Mononuclear cell (primary cell): ENCODE data around the gene HEXIM2. TPM values are rescaled to one million over a fixed set of nuclear protein-coding genes. Genes with fewer than 3 reads are reported as not detected.
"Not testable (repeated sequence)": the region's sequence is repeated elsewhere in the genome, so short reads cannot be mapped to it uniquely, and the experiment has no call there.

ENCODE experiments used
- H3K27me3 ChIP-seq: 2 replicates; pipeline ENCODE4 v1.6.0; 2011; ENCODE audit warnings: low read length, control low read depth; ENCODE audit not compliant: insufficient read depth
- H3K4me1 ChIP-seq: 2 replicates; pipeline ENCODE4 v1.5.1; 2011; ENCODE audit warnings: mild to moderate bottlenecking, low read length, control low read depth; ENCODE audit not compliant: insufficient read depth
- H3K4me3 ChIP-seq: 2 replicates; pipeline ENCODE4 v1.5.1; 2011; ENCODE audit warnings: mild to moderate bottlenecking, low read length, moderate library complexity
- H3K9me3 ChIP-seq: 2 replicates; pipeline ENCODE4 v1.5.1; 2011; ENCODE audit warnings: low read depth, mild to moderate bottlenecking, control low read depth, low read length
- total RNA-seq: library from RNA; depleted of rRNA; stranded (reverse); fragments of >200 nt; gene quantifications from one replicate; pipeline ENCODE4 v1.2.3, GENCODE V29; 2012

The HEXIM2 gene
- total RNA-seq, 1 donor: 3.4 TPM

- no peaks in the 10 kb centered on the region for H3K9me3 ChIP-seq
- H3K4me3 ChIP-seq: no peak overlapping the region
- no peaks in the 10 kb centered on the region for H3K27me3 ChIP-seq
- H3K4me1 ChIP-seq: peaks cover 17% of the 10 kb centered on the region
Observed at GRCh38 chr17:45123076-45123770, 38.5 kb upstream of the HEXIM2 start.

- no peak overlapping the region for H3K4me3 ChIP-seq
- H3K9me3 ChIP-seq: no peaks in the 10 kb centered on the region
Observed at GRCh38 chr17:45123930-45124796, 37.5 kb upstream of the HEXIM2 start.

DNA sequence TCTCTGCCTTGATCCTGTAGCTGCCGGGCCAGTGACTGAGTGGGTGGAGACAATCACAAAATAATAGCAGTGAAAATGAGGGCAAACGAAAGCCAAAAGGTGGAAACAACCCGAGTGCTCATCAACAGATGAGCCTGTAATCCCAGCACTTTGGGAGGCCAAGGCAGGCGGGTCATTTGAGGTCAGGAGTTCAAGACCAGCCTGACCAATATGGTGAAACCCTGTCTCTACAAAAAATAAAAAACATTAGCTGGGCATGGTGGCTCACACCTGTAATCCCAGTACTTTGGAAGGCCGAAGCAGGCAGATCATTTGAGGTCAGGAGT lies 36.9 kb upstream of the HEXIM2 start:
- H3K9me3 ChIP-seq, H3K4me3 ChIP-seq, H3K27me3 ChIP-seq: not testable (repeated sequence)
- peaks cover 17% of the 10 kb centered on the region for H3K4me1 ChIP-seq

More at GRCh38 chr17:45123930-45124796, 37.5 kb upstream of the HEXIM2 start:
- H3K4me1 ChIP-seq: peaks cover 17% of the 10 kb centered on the region
- no peaks in the 10 kb centered on the region for H3K27me3 ChIP-seq

- H3K27me3 ChIP-seq: no peaks in the 10 kb centered on the region
Observed at GRCh38 chr17:45125509-45125908, 36.2 kb upstream of the HEXIM2 start.

GRCh38 chr17:45127207-45127547 lies 34.5 kb upstream of the HEXIM2 start:
- H3K9me3 ChIP-seq: no peaks in the 10 kb centered on the region
- H3K4me3 ChIP-seq: no peak overlapping the region
- peaks cover 23% of the 10 kb centered on the region for H3K4me1 ChIP-seq
- no peaks in the 10 kb centered on the region for H3K27me3 ChIP-seq

More at GRCh38 chr17:45125509-45125908, 36.2 kb upstream of the HEXIM2 start:
- Histone ChIP-seq H3K4me3 (no peak overlapping the region), H3K9me3 (no peaks in the 10 kb centered on the region), H3K4me1 (peaks cover 17% of the 10 kb centered on the region)

DNA sequence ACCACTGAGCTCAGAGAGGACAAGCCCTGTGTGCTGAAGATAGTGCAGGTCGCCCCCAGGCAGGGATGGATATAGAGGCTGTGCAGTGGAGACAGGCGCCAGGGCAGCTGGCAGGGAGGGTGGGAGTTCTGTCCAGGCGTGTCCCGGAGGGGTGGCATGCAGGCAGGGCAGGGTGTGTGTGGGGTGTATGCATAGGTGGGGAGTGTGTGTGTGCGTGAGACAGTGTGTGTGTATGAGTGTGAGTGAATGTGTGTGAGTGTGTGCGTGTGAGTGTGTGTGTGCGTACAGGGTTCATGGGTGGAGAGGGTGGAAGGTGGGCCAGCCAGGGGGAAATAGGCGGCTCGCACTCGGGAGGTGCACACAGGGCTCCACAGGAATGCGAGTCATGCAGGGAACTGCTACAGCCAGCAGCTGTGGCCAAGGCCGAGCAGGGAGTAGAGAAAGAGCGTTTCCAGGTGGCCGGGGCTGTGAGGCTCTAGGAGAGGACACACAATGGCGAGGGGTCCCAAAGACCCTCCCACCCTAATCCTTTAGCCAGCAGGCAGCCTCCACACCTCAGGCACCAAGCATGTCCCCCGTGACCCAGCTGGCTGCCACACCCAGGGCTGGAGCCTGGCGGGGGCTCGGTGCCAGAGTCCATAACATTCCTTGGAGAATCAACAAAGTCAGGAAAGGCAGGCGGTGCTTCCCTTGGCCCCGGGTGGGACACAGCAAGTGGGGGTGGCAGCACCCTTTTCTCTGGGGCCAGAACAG lies 34.0 kb upstream of the HEXIM2 start:
- Histone ChIP-seq H3K9me3 (no peaks in the 10 kb centered on the region), H3K4me1 (peaks cover 24% of the 10 kb centered on the region), H3K27me3 (no peaks in the 10 kb centered on the region), H3K4me3 (no peak overlapping the region)

GRCh38 chr17:45128331-45128730 lies 33.3 kb upstream of the HEXIM2 start:
- Histone ChIP-seq H3K27me3 (no peaks in the 10 kb centered on the region), H3K4me1 (peaks cover 30% of the 10 kb centered on the region), H3K9me3 (no peaks in the 10 kb centered on the region), H3K4me3 (no peak overlapping the region)

DNA sequence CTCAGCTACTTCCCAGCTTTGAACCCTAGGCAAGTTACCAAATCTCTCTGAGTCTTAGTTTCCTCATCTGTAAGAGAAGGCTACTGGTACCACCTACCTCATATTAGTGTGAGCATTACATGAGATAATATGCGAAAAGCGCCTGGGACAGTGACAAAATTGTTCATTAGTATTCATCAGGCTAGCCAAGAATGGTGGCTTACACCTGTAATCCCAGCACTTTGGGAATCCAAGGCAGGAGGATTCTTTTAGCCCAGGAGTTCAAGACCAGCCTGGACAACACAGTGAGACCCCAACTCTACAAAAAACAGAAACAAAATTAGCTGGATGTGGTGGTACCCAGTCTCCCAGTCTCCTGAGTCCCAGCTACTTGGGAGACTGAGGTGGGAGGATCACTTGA lies 32.7 kb upstream of the HEXIM2 start:
- H3K9me3 ChIP-seq: no peaks in the 10 kb centered on the region
- H3K4me1 ChIP-seq: peaks cover 23% of the 10 kb centered on the region
- H3K4me3 ChIP-seq: no peak overlapping the region
- no peaks in the 10 kb centered on the region for H3K27me3 ChIP-seq

GRCh38 chr17:45129426-45129939 lies 32.2 kb upstream of the HEXIM2 start:
- no peaks in the 10 kb centered on the region for H3K9me3 ChIP-seq
- no peak overlapping the region for H3K4me3 ChIP-seq
- H3K27me3 ChIP-seq: no peaks in the 10 kb centered on the region
- peaks cover 19% of the 10 kb centered on the region for H3K4me1 ChIP-seq

DNA sequence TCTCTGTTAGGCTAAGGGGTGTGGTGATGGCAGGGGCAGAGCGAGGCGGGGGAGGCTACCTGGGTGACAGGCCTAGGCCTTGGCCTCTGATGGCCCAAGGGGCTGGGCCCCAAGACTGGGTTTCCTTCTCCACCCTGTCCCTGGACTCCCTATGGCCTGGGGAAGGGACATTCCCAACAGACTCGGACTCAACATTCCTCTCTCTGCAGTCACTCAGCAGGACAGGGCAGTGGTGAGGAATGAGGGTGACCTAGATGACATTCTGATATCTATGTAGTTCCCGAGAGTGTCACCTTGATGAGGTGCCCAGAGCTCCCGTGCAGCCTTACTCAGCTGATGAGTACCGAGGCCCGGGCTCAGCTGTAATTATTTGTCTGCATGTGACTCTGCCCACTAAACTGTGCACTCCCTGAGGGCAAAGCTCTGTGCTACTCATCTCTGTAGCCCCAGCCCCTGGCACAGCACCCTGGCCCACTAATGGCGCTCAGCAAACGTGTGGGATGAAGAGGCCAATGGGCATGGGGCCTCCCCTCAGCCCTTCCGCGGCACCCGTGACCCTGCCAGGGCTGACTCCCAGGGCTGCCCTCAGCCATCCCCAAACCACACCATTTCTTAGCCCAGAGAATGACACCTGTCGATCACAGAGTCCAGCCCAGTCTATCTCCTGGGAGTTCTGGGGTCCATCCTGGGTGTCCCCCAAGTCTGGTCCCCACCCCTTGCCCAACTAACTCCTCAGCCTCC lies 31.6 kb upstream of the HEXIM2 start:
- Histone ChIP-seq H3K9me3 (no peaks in the 10 kb centered on the region), H3K27me3 (no peaks in the 10 kb centered on the region), H3K4me3 (no peak overlapping the region), H3K4me1 (peaks cover 14% of the 10 kb centered on the region)

GRCh38 chr17:45130681-45131615 lies 30.7 kb upstream of the HEXIM2 start:
- no peaks in the 10 kb centered on the region for H3K9me3 ChIP-seq
- H3K27me3 ChIP-seq: no peaks in the 10 kb centered on the region
- H3K4me1 ChIP-seq: peaks cover 17% of the 10 kb centered on the region

GRCh38 chr17:45131616-45132319 lies 29.9 kb upstream of the HEXIM2 start:
- Histone ChIP-seq H3K27me3 (no peaks in the 10 kb centered on the region), H3K4me1 (peaks cover 25% of the 10 kb centered on the region), H3K9me3 (no peaks in the 10 kb centered on the region), H3K4me3 (peak overlapping the region; percentile 45)

More at GRCh38 chr17:45130681-45131615, 30.7 kb upstream of the HEXIM2 start:
- no peak overlapping the region for H3K4me3 ChIP-seq

DNA sequence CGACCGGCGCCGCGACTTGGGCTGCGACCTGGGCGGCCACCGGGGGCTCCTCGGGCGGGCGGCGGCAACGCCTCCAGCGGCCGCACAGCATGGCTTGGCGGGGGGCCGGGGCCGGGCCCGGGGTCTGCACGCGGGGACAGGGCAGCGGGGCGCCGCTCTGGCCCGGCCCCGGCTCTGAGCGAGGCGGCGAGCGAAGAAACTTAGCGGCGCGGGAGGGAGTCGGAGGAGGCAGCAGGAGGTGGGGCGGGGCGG lies 29.4 kb upstream of the HEXIM2 start, which contains the start of gene PLCD3:
PLCD3 (minus strand) TSS at position 196 of the 252 bp plus-strand sequence; CDS start at position 91, 105 bp downstream.
- Histone ChIP-seq H3K9me3 (no peaks in the 10 kb centered on the region), H3K27me3 (no peaks in the 10 kb centered on the region), H3K4me3 (peak within 1 kb of the TSS; percentile 72), H3K4me1 (peaks cover 27% of the 10 kb centered on the region)
